Stomach (tissue), 4 donors: ENCODE results near the gene DLG2.

Experiments used
- CTCF ChIP-seq, 7 experiments: fragments of 450-650 bp in 4 of 7; fragments of 200-600 bp in 3 of 7; sonication (generic) in 3 of 7; IDR thresholded peaks; one replicate each; pipeline ENCODE4 v1.5.1; 2016 to 2019; ENCODE audit warnings: antibody characterized with exemption in 7 of 7, control low read depth in 2 of 7, mild to moderate bottlenecking in 1 of 7
- EP300 ChIP-seq: sonication (generic); formaldehyde crosslinking; IDR thresholded peaks from one replicate; pipeline ENCODE4 v1.6.1; 2017; ENCODE audit warnings: antibody characterized with exemption
- POLR2A ChIP-seq, 4 donors: fragments of 450-650 bp; IDR thresholded peaks; one replicate each; pipeline ENCODE4 v1.6.1; 2016; ENCODE audit warnings: antibody characterized with exemption in 4 of 4, control low read depth in 2 of 4, mild to moderate bottlenecking in 1 of 4, moderate library complexity in 1 of 4
- POLR2AphosphoS5 ChIP-seq, 3 donors: sonication (generic); formaldehyde crosslinking; IDR thresholded peaks; one replicate each; pipeline ENCODE4 v1.6.1; 2016; ENCODE audit warnings: antibody characterized with exemption in 3 of 3

DNA sequence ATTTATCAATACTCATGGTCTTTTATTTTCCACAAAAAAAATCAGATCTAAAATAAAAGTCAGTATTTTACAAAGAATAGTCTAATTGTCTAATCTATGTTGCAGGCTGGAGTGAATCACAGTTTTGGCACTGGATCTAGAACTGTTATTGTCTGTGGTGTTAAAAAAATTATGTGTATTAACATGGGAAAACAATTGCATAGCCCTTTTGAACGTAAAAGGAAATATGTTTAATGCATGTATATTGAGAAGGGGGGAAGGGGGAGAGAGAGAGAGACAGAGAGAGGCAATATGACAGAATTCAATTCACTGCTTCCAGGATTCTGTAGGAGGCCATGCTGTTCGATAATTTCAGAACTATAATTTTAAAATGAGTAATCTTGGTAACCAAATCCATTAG is 2016.1 kb downstream of the DLG2 start:
- TF ChIP-seq EP300 (no peak), CTCF (IDR thresholded peaks at IDR 0.05) (no peak), POLR2AphosphoS5 (IDR thresholded peaks at IDR 0.05) (no peak), POLR2A (IDR thresholded peaks at IDR 0.05) (no peak)
